ENCODE results near the gene THEM4.
"Not testable (repeated sequence)": the region's sequence is repeated elsewhere in the genome, so short reads cannot be mapped to it uniquely, and the experiment has no call there.

The THEM4 gene

DNA sequence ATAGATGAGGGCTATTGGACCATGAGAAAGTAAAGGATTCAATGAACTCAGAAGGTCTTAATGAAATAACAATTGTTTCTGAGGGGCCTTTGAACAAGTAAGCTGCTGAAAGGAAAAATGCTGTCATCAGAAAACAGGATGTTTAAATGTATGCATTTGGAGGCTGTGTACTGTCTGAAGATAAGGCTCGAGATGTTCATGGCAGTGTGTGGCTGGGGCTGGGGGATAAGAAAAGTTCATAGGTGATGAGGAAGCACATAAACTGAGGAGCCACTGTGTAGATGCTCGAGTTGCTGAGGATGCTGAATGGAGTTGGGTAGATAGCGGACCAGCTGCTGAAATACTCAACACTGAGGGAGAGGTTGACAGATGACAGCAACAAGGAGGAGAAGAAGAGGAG, 17.8 kb downstream of the THEM4 start:
- Mint-ChIP-seq H3K4me1 (ENCODE audit: low read depth) (peaks cover 43% of the 10 kb centered on the region), H3K9me3 (ENCODE audit: low read depth) (no peaks in the 10 kb centered on the region), H3K27me3 (no peaks in the 10 kb centered on the region), H3K27ac (peak overlapping the region; percentile 84), H3K36me3 (peaks cover 26% of the 10 kb centered on the region), H3K4me3 (no peak overlapping the region)

DNA sequence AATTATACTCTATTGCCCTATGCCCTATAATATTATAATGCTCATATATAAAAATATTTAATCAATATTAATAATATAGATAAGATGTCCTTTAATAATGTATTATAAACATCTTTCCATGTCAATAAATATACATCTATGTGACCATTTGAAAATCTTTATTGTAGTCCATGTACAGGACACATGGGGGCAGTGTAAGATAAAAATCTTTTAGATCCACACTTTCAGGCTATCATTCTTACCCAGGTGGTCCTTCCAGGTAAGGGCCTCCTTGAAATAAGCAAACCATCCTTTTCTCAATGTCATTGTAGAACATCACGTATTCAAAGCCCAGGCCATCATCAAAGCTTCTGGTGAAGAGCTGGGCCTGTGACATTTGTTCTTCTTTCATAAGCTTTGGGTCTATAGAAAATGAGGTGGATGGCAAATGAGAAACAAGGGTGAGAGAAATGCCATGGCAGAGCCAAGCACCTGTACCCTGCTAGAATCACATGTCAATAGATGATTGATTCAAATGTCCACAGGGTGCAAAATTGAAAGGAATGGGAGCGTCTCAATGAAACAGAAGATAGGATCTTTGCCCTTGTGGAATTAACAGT, 20.2 kb downstream of the THEM4 start:
- Mint-ChIP-seq H3K4me3 (no peak overlapping the region), H3K9me3 (ENCODE audit: low read depth) (no peaks in the 10 kb centered on the region), H3K36me3 (peaks cover 26% of the 10 kb centered on the region), H3K27me3 (no peaks in the 10 kb centered on the region), H3K4me1 (ENCODE audit: low read depth) (peaks cover 33% of the 10 kb centered on the region), H3K27ac (peak overlapping the region; percentile 7)

DNA sequence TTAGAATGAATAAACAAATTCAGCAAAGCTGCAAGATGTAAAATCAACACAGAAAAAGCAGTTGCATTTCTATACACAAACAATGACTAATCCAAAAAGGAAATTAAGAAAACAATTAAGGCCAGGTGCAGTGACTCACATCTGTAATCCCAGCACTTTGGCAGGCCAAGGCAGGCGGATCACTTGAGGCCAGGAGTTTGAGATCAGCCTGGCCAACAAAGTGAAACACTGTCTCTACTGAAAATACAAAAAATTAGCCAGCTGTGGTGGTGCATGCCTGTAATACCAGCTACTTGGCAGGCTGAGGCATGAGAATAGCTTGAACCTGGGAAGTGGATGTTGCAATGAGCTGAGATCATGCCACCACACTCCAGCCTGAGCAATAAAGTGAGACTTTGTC, 22.3 kb downstream of the THEM4 start:
- Mint-ChIP-seq H3K36me3 (peaks cover 23% of the 10 kb centered on the region), H3K4me3 (no peak overlapping the region), H3K27me3 (no peaks in the 10 kb centered on the region), H3K27ac (no peak overlapping the region), H3K4me1 (ENCODE audit: low read depth) (peaks cover 21% of the 10 kb centered on the region), H3K9me3 (ENCODE audit: low read depth) (no peaks in the 10 kb centered on the region)

DNA sequence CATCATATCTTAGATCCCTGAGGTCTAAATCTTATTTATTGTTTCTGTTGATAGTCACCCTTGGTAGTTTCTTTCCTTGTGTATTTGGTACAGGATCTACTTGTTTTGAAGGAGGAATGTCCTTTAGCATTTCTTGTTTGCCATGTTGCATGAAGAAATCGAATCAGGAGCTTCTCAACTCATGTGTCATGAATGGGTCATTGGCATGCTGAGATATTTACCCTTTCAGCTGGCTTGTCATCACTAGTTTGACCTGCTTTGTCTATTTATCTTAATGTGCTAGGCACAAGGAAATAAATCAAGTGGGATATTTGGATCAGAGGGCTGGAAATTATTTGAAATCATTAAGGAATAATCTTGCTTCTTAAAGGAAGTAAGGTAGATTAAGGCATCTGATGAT, 23.8 kb downstream of the THEM4 start:
- no peak overlapping the region for H3K4me3 Mint-ChIP-seq
- H3K27ac Mint-ChIP-seq = no peak overlapping the region
- H3K4me1 Mint-ChIP-seq (ENCODE audit: low read depth) = peaks cover 6% of the 10 kb centered on the region
- H3K9me3 Mint-ChIP-seq (ENCODE audit: low read depth) = no peaks in the 10 kb centered on the region
- H3K27me3 Mint-ChIP-seq = no peaks in the 10 kb centered on the region
- H3K36me3 Mint-ChIP-seq = peaks cover 16% of the 10 kb centered on the region

DNA sequence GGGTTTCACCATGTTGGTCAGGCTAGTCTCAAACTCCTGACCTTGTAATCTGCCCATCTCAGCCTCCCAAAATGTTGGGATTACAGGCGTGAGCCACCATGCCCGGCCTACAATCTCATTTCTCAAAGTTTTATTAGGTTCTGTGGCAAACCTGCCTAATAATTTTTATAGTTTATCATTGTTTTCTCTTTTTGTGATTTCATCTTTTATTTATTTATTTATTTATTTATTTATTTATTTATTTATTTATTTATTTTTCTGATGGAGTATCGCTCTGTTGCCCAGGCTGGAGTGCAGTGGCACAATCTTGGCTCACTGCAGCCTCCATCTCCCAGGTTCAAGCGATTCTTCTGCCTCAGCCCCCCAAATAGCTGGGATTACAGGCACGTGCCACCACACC, 24.4 kb downstream of the THEM4 start:
- H3K4me1 Mint-ChIP-seq (ENCODE audit: low read depth); H3K4me3 Mint-ChIP-seq; H3K27me3 Mint-ChIP-seq; H3K27ac Mint-ChIP-seq; H3K9me3 Mint-ChIP-seq (ENCODE audit: low read depth): not testable (repeated sequence)
- H3K36me3 Mint-ChIP-seq = peaks cover 16% of the 10 kb centered on the region

DNA sequence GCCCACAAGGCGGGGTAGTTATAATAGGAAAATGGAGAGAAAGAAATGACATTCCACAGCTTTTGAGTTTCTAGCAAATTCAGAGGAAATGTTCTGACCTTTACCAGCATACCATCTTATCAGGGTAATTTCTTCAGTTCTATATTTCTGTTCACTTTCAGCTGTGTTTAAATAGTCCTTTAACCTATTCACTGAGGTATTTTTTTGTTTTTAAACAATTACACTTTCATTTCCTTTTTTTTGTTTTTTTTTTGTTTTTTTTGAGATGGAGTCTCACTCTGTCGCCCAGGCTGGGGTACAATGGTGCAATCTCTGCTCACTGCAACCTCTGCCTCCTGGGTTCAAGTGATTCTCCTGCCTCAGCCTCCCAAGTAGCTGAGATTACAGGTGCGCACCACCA, 24.9 kb downstream of the THEM4 start:
- not testable (repeated sequence) for H3K27me3 Mint-ChIP-seq; H3K27ac Mint-ChIP-seq; H3K4me1 Mint-ChIP-seq (ENCODE audit: low read depth); H3K4me3 Mint-ChIP-seq; H3K9me3 Mint-ChIP-seq (ENCODE audit: low read depth)
- peaks cover 15% of the 10 kb centered on the region for H3K36me3 Mint-ChIP-seq

DNA sequence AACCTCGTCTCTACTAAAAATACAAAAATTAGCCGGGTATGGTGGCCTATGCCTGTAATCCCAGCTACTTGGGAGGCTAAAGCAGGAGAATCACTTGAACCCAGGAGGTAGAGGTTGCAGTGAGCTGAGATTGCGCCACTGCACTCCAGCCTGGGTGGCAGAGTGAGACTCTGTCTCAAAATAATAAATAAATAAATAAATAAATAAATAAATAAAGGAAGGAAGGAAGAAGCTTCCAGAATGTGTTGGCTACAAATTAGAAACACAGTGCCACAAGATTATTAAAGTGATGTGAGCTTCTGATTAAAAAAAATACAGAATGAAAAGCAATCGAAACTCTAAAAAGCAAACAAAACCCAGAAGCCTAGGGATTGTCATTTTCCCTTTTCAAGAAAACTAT, 25.4 kb downstream of the THEM4 start:
- H3K27ac Mint-ChIP-seq; H3K4me1 Mint-ChIP-seq (ENCODE audit: low read depth); H3K4me3 Mint-ChIP-seq; H3K27me3 Mint-ChIP-seq; H3K9me3 Mint-ChIP-seq (ENCODE audit: low read depth): not testable (repeated sequence)
- H3K36me3 Mint-ChIP-seq = peaks cover 11% of the 10 kb centered on the region

DNA sequence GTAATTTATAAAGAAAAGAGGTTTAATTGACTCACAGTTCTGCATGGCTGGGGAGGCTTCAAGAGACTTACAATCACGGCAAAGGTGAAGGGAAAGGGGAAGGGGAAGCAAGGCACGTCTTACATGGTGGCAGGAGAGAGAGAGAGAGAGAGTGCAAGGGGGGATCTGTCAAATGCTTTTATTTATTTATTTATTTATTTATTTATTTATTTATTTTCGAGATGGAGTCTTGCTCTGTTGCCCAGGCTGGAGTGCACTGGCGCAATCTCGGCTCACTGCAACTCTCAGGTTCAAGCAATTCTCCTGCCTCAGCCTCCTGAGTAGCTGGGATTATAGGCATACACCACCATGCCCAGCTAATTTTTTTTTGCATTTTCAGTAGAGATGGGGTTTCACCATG, 26.4 kb downstream of the THEM4 start:
- not testable (repeated sequence) for H3K27me3 Mint-ChIP-seq; H3K9me3 Mint-ChIP-seq (ENCODE audit: low read depth); H3K4me3 Mint-ChIP-seq; H3K4me1 Mint-ChIP-seq (ENCODE audit: low read depth); H3K36me3 Mint-ChIP-seq
- peak overlapping the region; percentile 5 for H3K27ac Mint-ChIP-seq

DNA sequence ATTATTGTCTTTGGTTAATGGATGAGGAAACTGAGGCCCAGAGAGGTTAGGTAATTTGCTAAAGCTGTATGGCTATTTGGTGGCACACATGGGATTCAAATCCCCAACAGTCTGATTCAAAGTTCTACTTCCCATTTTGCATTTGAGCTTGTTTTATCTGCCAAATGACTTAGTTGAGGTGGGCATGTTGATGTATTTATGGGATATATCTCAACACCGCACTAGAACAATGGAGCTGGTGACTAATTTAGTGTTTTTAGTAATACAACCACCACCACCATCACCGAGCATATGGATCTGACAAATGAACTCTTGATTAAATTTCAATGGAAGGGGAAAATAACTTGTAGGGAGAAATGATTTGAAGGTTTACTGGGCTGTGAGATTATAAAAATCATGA, 26.8 kb downstream of the THEM4 start:
- no peaks in the 10 kb centered on the region for H3K27me3 Mint-ChIP-seq
- peaks cover 9% of the 10 kb centered on the region for H3K36me3 Mint-ChIP-seq
- H3K4me3 Mint-ChIP-seq = no peak overlapping the region
- H3K4me1 Mint-ChIP-seq (ENCODE audit: low read depth) = peaks cover 1% of the 10 kb centered on the region
- no peak overlapping the region for H3K27ac Mint-ChIP-seq
- H3K9me3 Mint-ChIP-seq (ENCODE audit: low read depth) = no peaks in the 10 kb centered on the region

DNA sequence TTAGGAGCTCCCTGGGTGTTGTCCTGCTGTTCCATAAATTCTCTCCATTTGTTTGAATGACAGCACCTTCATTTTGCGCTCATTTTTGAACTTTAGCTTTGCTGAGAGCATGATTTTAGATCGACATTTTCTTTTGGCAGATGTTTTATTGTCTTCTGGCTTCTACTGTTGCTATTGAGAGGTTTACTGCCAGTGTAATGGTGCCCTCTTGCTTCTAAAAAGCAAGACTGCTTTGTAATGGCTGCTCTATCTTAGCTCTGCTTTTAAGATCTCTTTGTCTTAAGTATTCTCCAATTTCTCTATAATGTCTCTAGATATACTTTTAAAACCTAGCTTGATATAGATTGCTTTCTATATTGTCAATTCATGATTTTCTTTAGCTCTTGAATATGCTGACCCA, 27.8 kb downstream of the THEM4 start:
- Mint-ChIP-seq H3K4me1 (ENCODE audit: low read depth) (peaks cover 3% of the 10 kb centered on the region), H3K27ac (no peak overlapping the region), H3K27me3 (no peaks in the 10 kb centered on the region), H3K36me3 (peaks cover 6% of the 10 kb centered on the region), H3K4me3 (no peak overlapping the region), H3K9me3 (ENCODE audit: low read depth) (no peaks in the 10 kb centered on the region)

DNA sequence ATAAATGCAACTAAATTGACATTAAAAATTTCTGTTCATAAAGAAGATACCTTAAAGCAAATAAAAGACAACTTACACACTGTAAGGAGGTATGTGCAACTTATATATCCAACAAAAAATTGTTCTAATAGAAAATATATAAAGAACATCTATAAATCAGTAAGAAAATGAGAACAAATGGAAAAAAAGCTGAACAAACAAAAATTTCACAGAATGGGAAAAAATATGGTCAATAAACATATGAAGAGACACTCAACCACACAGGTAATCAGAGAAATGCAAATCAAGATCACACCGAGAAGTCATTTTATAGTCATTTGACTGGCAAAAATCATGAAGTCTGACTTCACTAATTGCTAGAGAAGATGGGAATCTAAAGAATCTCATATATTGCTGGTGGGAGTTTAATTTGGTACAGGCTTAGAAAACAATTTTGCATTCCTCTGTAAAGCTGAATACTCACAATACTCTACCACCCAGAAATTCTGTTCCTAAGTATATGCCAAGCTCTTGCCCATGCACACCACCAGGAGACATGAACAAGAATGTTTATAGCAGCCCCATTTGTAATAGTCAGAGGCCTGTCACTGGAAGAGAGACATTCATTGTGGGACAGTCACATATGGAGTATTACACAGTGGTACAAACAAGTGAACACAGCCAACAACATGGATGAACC, 33.8 kb downstream of the THEM4 start:
- H3K4me3 Mint-ChIP-seq = no peak overlapping the region
- H3K4me1 Mint-ChIP-seq (ENCODE audit: low read depth) = peaks cover 15% of the 10 kb centered on the region
- peak overlapping the region; percentile 81 for H3K27ac Mint-ChIP-seq
- H3K27me3 Mint-ChIP-seq = no peaks in the 10 kb centered on the region
- no peaks in the 10 kb centered on the region for H3K9me3 Mint-ChIP-seq (ENCODE audit: low read depth)
- H3K36me3 Mint-ChIP-seq = peaks cover 3% of the 10 kb centered on the region

DNA sequence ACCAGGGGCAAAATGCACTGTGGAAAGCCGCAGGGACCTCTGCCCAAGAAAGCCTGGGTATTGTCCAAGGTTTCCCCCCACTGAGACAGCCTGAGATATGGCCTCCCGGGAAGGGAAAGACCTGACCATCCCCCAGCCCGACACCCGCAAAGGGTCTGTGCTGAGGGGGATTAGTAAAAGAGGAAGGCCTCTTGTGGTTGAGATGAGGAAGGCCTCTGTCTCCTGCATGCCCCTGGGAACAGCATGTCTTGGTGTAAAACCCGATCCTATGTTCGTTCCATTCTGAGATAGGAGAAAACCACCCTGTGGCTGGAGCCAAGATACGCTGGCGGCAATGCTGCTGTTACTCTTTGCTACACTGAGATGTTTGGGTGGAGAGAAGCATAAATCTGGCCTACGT, 36.5 kb downstream of the THEM4 start:
- Mint-ChIP-seq H3K4me1 (ENCODE audit: low read depth) (peaks cover 18% of the 10 kb centered on the region), H3K27ac (peak overlapping the region; percentile 43)
- H3K4me3 Mint-ChIP-seq; H3K27me3 Mint-ChIP-seq; H3K36me3 Mint-ChIP-seq; H3K9me3 Mint-ChIP-seq (ENCODE audit: low read depth): not testable (repeated sequence)

DNA sequence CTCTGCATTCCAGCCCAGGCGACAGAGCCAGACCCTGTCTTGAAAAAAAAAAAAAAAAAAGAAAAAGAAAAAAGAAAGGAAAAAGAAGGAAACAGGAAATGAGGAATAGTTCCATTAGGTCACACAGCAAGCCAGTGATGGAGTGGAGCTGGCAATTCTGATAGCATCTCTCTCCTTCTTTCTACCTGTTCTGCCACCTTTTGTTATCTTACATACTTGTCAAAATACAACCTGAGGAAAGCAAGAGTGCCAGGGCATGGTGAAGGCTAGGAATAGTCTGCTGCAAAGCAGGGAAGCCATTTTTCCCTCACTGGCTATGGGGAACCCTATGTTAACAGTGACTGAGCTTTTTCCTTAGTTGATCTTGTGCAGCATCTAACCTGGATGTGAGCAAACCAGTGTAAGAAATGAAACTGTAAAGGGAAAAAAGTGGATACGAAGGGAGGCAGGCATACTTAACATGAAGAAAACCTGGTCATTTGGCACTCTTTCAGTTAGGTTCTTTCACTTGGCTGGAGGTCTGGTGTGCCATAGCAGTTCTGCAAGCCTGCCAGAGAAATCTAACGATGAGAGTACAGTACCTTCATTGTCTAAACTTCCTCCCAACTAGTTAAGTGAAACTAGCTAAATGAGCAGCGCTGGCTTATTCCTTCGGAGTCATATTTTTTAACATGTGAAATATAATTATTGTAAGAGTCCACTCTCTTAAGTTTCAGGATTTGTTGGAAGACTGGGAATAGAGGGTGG, 37.9 kb downstream of the THEM4 start:
- Mint-ChIP-seq H3K9me3 (ENCODE audit: low read depth) (no peaks in the 10 kb centered on the region), H3K4me1 (ENCODE audit: low read depth) (peaks cover 18% of the 10 kb centered on the region), H3K27me3 (no peaks in the 10 kb centered on the region), H3K4me3 (no peak overlapping the region), H3K36me3 (peaks cover 3% of the 10 kb centered on the region), H3K27ac (peak overlapping the region; percentile 30)

DNA sequence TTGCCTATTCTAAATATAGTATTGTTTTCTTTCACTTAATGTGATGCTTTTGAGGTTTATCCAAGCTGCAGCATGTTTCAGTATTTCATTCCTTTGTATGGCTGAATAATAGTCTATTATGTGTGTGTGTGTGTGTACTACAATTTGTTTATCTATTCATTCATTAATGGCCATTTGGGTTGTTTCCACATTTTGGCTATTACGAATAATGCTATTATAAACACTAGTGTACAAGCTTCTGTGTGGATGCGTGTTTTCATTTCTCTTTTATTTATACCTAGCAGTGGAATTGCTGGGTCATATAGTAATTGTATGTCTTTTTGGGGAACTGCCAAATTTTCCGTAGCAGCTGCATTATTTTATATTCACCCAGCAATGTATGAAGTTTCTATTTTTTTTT, 40.8 kb downstream of the THEM4 start:
- Mint-ChIP-seq H3K27me3 (no peaks in the 10 kb centered on the region), H3K4me1 (ENCODE audit: low read depth) (peaks cover 7% of the 10 kb centered on the region), H3K27ac (no peak overlapping the region), H3K4me3 (no peak overlapping the region), H3K36me3 (no peaks in the 10 kb centered on the region), H3K9me3 (ENCODE audit: low read depth) (no peaks in the 10 kb centered on the region)

DNA sequence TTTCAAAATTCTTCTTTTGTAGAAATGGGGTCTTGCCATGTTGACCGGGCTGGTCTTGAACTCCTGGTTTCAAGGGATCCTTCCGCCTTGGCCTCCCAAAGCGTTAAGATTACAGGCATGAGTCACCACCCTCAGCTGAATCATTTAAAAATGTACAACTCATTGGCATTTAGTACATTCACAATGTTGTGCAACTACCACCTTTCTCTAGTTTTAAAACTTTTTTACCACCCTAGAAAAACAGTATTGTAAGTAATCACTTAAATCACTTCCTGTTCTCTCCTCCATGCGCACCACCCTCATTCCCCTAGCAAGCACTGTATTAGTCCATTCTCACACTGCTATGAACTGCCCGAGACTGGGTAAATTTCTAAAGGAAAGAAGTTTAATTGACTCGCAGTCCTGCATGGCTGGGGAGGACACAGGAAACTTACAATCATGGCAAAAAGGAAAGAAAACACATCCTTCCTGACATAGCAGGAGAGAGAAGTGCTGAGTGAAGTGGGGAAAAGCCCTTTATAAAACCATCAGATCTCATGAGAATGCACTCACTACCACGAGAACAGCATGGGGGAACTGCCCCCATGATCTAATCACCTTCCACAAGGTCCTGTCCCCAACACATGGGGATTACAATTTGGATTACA, 41.4 kb downstream of the THEM4 start:
- Mint-ChIP-seq H3K9me3 (ENCODE audit: low read depth) (no peaks in the 10 kb centered on the region), H3K36me3 (no peaks in the 10 kb centered on the region), H3K27ac (peak overlapping the region; percentile 5), H3K4me1 (ENCODE audit: low read depth) (peaks cover 7% of the 10 kb centered on the region), H3K27me3 (no peaks in the 10 kb centered on the region), H3K4me3 (no peak overlapping the region)

Measured in activated naive CD8-positive, alpha-beta T cell (primary cell).